Stomach smooth muscle (tissue), 2 donors: Measurements from ENCODE around the gene PGS1.
A peak's percentile ranks its signal among the peaks of the same experiment; 100 is the strongest.

Experiments used
- H3K27ac ChIP-seq: one replicate; pipeline ENCODE4 v1.7.0; 2013; ENCODE audit warnings: mild to moderate bottlenecking, low read length, inconsistent platforms
- H3K27me3 ChIP-seq, 2 donors: one replicate each; pipeline ENCODE4 v1.7.0; 2013; ENCODE audit warnings: low read length in 2 of 2; ENCODE audit not compliant: insufficient read depth in 2 of 2, control insufficient read depth in 1 of 2
- H3K36me3 ChIP-seq, 2 donors: one replicate each; pipeline ENCODE4 v1.7.0; 2013; ENCODE audit warnings: low read length in 2 of 2; ENCODE audit not compliant: control insufficient read depth in 2 of 2, insufficient read depth in 2 of 2
- H3K4me1 ChIP-seq: one replicate; pipeline ENCODE4 v1.7.0; 2013; ENCODE audit warnings: low read length; ENCODE audit not compliant: control insufficient read depth, insufficient read depth
- H3K4me3 ChIP-seq, 2 donors: one replicate each; pipeline ENCODE4 v1.7.0; 2013; ENCODE audit warnings: low read length in 2 of 2
- H3K9ac ChIP-seq, 2 donors: one replicate each; pipeline ENCODE4 v1.7.0; 2013; ENCODE audit warnings: low read length in 2 of 2, mild to moderate bottlenecking in 1 of 2
- H3K9me3 ChIP-seq, 2 donors: one replicate each; pipeline ENCODE4 v1.7.0; 2013; ENCODE audit warnings: low read length in 2 of 2; ENCODE audit not compliant: control insufficient read depth in 2 of 2
- donor health status: healthy.
- donor health status: Pancreatic carcinoma.

Gene PGS1

GRCh38 chr17:78365561-78366108 is 12.8 kb upstream of the PGS1 start:
- H3K9me3 ChIP-seq = no peaks in the 10 kb centered on the region
- H3K36me3 ChIP-seq = no peaks in the 10 kb centered on the region
- H3K27me3 ChIP-seq = no peaks in the 10 kb centered on the region
- H3K4me3 ChIP-seq = no peak overlapping the region
- H3K27ac ChIP-seq = no peak overlapping the region
- H3K9ac ChIP-seq = no peak overlapping the region
- peaks cover 11% of the 10 kb centered on the region for H3K4me1 ChIP-seq

- Histone ChIP-seq H3K9me3 (no peaks in the 10 kb centered on the region), H3K27me3 (no peaks in the 10 kb centered on the region), H3K36me3 (no peaks in the 10 kb centered on the region), H3K9ac (no peak overlapping the region), H3K4me1 (peaks cover 10% of the 10 kb centered on the region), H3K4me3 (no peak overlapping the region), H3K27ac (no peak overlapping the region)
Measured at GRCh38 chr17:78366109-78366848, 12.2 kb upstream of the PGS1 start.

- H3K4me3 ChIP-seq = no peak overlapping the region
- H3K36me3 ChIP-seq = no peaks in the 10 kb centered on the region
- H3K9me3 ChIP-seq = no peaks in the 10 kb centered on the region
- no peak overlapping the region for H3K9ac ChIP-seq
- H3K27me3 ChIP-seq = no peaks in the 10 kb centered on the region
- peaks cover 10% of the 10 kb centered on the region for H3K4me1 ChIP-seq
- H3K27ac ChIP-seq = no peak overlapping the region
Measured at GRCh38 chr17:78367193-78367592, 11.3 kb upstream of the PGS1 start.

- H3K27ac ChIP-seq = no peak overlapping the region
- no peaks in the 10 kb centered on the region for H3K9me3 ChIP-seq
- no peaks in the 10 kb centered on the region for H3K36me3 ChIP-seq
- H3K9ac ChIP-seq = no peak overlapping the region
- no peak overlapping the region for H3K4me3 ChIP-seq
- H3K27me3 ChIP-seq = no peaks in the 10 kb centered on the region
- peaks cover 10% of the 10 kb centered on the region for H3K4me1 ChIP-seq
Measured at GRCh38 chr17:78368348-78368747, 10.1 kb upstream of the PGS1 start.

DNA sequence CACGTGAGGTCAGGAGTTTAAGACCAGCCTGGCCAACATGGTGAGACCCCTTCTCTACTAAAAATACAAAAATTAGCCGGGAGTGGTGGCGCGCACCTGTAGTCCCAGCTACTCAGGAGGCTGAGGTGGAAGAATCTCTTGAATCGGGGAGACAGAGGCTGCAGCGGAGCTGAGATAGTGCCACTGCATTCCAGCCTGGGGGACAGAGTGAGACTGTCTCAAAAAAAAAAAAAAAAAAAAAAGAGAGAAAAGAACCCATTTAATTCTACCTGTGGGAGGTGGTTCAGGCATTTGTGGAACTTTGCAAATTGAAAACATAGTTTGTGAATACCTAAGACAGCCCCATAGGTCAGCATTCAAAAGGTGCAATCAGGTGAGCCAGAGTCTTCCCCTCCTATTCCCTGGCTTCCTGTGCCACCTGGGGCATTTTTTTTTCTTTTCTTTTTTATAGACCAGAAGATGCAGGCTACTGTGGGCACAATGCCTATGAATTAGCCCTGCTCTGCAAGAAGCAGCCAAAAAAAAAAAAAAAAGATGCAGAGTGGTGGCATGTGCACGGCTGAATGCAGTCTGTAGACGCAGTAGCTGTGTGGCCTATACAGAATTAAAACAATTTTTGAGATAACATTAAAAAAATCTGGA is 9.5 kb upstream of the PGS1 start:
- H3K4me3 ChIP-seq = no peak overlapping the region
- no peak overlapping the region for H3K27ac ChIP-seq
- no peak overlapping the region for H3K9ac ChIP-seq
- H3K36me3 ChIP-seq = no peaks in the 10 kb centered on the region
- peaks cover 10% of the 10 kb centered on the region for H3K4me1 ChIP-seq
- H3K9me3 ChIP-seq = no peaks in the 10 kb centered on the region
- H3K27me3 ChIP-seq = no peaks in the 10 kb centered on the region

- H3K9me3 ChIP-seq = no peaks in the 10 kb centered on the region
- no peak overlapping the region for H3K4me3 ChIP-seq
- H3K9ac ChIP-seq = no peak overlapping the region
- H3K36me3 ChIP-seq = no peaks in the 10 kb centered on the region
- H3K4me1 ChIP-seq = peaks cover 11% of the 10 kb centered on the region
- no peaks in the 10 kb centered on the region for H3K27me3 ChIP-seq
- no peak overlapping the region for H3K27ac ChIP-seq
Measured at GRCh38 chr17:78369791-78370381, 8.6 kb upstream of the PGS1 start.

GRCh38 chr17:78371056-78371455 is 7.4 kb upstream of the PGS1 start:
- Histone ChIP-seq H3K9ac (no peak overlapping the region), H3K9me3 (no peaks in the 10 kb centered on the region), H3K4me1 (peaks cover 10% of the 10 kb centered on the region), H3K27me3 (no peaks in the 10 kb centered on the region), H3K27ac (no peak overlapping the region), H3K4me3 (no peak overlapping the region), H3K36me3 (no peaks in the 10 kb centered on the region)

- Histone ChIP-seq H3K9ac (no peak overlapping the region), H3K27ac (no peak overlapping the region), H3K36me3 (no peaks in the 10 kb centered on the region), H3K9me3 (no peaks in the 10 kb centered on the region), H3K4me1 (peaks cover 7% of the 10 kb centered on the region), H3K27me3 (no peaks in the 10 kb centered on the region), H3K4me3 (no peak overlapping the region)
Measured at GRCh38 chr17:78372841-78373240, 5.6 kb upstream of the PGS1 start.

DNA sequence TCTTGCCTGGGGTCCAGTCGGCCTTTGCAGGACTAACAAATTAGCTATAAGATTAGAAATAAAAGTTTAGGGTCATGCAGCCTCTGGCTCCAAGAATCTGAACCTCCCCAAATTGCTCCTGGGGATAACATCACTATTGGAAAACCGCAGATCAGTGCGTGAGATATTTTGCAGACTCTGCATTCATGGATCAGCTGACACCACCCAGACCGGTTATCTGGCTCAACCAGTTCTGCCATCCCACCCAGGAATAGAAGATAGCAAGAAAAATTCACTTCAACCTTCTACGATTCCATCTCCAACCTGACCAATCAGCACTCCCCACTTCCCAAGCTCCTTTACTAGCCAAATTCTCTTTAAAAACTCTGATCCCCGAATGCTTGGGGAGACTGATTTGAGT is 4.3 kb upstream of the PGS1 start:
- no peaks in the 10 kb centered on the region for H3K36me3 ChIP-seq
- H3K27me3 ChIP-seq = no peaks in the 10 kb centered on the region
- no peaks in the 10 kb centered on the region for H3K9me3 ChIP-seq
- H3K9ac ChIP-seq = no peak overlapping the region
- peaks cover 15% of the 10 kb centered on the region for H3K4me1 ChIP-seq
- no peak overlapping the region for H3K27ac ChIP-seq
- H3K4me3 ChIP-seq = no peak overlapping the region

- peak overlapping the region; percentile 49 for H3K27ac ChIP-seq
- no peak overlapping the region for H3K9ac ChIP-seq
- no peaks in the 10 kb centered on the region for H3K27me3 ChIP-seq
- H3K4me3 ChIP-seq = no peak overlapping the region
- H3K9me3 ChIP-seq = no peaks in the 10 kb centered on the region
- no peaks in the 10 kb centered on the region for H3K36me3 ChIP-seq
- peaks cover 17% of the 10 kb centered on the region for H3K4me1 ChIP-seq
Measured at GRCh38 chr17:78374631-78375274, 3.7 kb upstream of the PGS1 start.
